H9 (cell line): ENCODE data around the gene SPATA16. TPM values are rescaled to one million over a fixed set of nuclear protein-coding genes. Genes with fewer than 3 reads are reported as not detected.

Experiments
- DNase-seq: peaks from one replicate; pipeline ENCODE4 v3.0.0-alpha.2; 2017
- H2AFZ ChIP-seq: one replicate; pipeline ENCODE4 v1.6.1; 2013; ENCODE audit warnings: mild to moderate bottlenecking, low read length, control low read depth, moderate library complexity
- H2AK5ac ChIP-seq: 2 replicates; pipeline ENCODE4 v1.6.1; 2013; ENCODE audit warnings: low read length, control low read depth, mixed read lengths; ENCODE audit not compliant: insufficient read length
- H2BK120ac ChIP-seq: one replicate; pipeline ENCODE4 v1.6.1; 2013; ENCODE audit warnings: low read depth, mild to moderate bottlenecking, low read length, control low read depth, inconsistent platforms; ENCODE audit not compliant: poor library complexity, severe bottlenecking
- H2BK12ac ChIP-seq: 2 replicates; pipeline ENCODE4 v1.6.1; 2013; ENCODE audit warnings: low read length, control low read depth, mixed read lengths, low read depth; ENCODE audit not compliant: insufficient read length
- H2BK15ac ChIP-seq: 2 replicates; pipeline ENCODE4 v1.6.1; 2013; ENCODE audit warnings: low read depth, low read length, control low read depth
- H2BK20ac ChIP-seq: one replicate; pipeline ENCODE4 v1.6.1; 2013; ENCODE audit warnings: low read depth, mild to moderate bottlenecking, low read length, control low read depth, inconsistent platforms; ENCODE audit not compliant: poor library complexity, severe bottlenecking
- H2BK5ac ChIP-seq: 2 replicates; pipeline ENCODE4 v1.6.1; 2013; ENCODE audit warnings: low read length, control low read depth, mixed read lengths; ENCODE audit not compliant: insufficient read length
- H3K14ac ChIP-seq: 2 replicates; pipeline ENCODE4 v1.6.1; 2013; ENCODE audit warnings: low read length, control low read depth; ENCODE audit not compliant: insufficient read depth
- H3K18ac ChIP-seq: 2 replicates; pipeline ENCODE4 v1.6.1; 2013; ENCODE audit warnings: low read depth, mild to moderate bottlenecking, mixed read lengths, low read length, control low read depth; ENCODE audit not compliant: insufficient read length
- H3K23ac ChIP-seq: 2 replicates; pipeline ENCODE4 v1.6.1; 2013; ENCODE audit warnings: low read length, control low read depth, mixed read lengths, low read depth; ENCODE audit not compliant: insufficient read length
- H3K23me2 ChIP-seq: 2 replicates; pipeline ENCODE4 v1.6.1; 2013; ENCODE audit warnings: low read depth, mild to moderate bottlenecking, mixed read lengths, low read length, control low read depth; ENCODE audit not compliant: insufficient read length, poor library complexity, severe bottlenecking
- H3K27ac ChIP-seq: 2 replicates; pipeline ENCODE4 v1.5.1; 2013; ENCODE audit warnings: low read length, control low read depth, mixed read lengths, low read depth; ENCODE audit not compliant: insufficient read length
- H3K27me3 ChIP-seq: 2 replicates; pipeline ENCODE4 v1.6.1; 2013; ENCODE audit warnings: low read length, control low read depth, inconsistent platforms; ENCODE audit not compliant: insufficient read depth
- H3K4ac ChIP-seq: 2 replicates; pipeline ENCODE4 v1.6.1; 2013; ENCODE audit warnings: low read depth, mild to moderate bottlenecking, control low read depth, inconsistent platforms, low read length, moderate library complexity
- H3K4me1 ChIP-seq: 2 replicates; pipeline ENCODE4 v1.6.1; 2013; ENCODE audit warnings: low read length, control low read depth, inconsistent platforms; ENCODE audit not compliant: insufficient read depth
- H3K4me2 ChIP-seq: 2 replicates; pipeline ENCODE4 v1.6.1; 2013; ENCODE audit warnings: low read length, control low read depth, mixed read lengths; ENCODE audit not compliant: insufficient read length, insufficient read depth
- H3K56ac ChIP-seq: 2 replicates; pipeline ENCODE4 v1.6.1; 2013; ENCODE audit warnings: low read depth, mild to moderate bottlenecking, mixed read lengths, low read length, control low read depth; ENCODE audit not compliant: insufficient read length
- H3K79me1 ChIP-seq: 2 replicates; pipeline ENCODE4 v1.6.1; 2013; ENCODE audit warnings: low read depth, mild to moderate bottlenecking, moderate library complexity, low read length, control low read depth, inconsistent platforms; ENCODE audit not compliant: insufficient read depth, poor library complexity, severe bottlenecking
- H3K79me2 ChIP-seq: 2 replicates; pipeline ENCODE4 v1.6.1; 2013; ENCODE audit warnings: low read length, control low read depth, inconsistent platforms; ENCODE audit not compliant: insufficient read depth
- H3K9ac ChIP-seq: 2 replicates; pipeline ENCODE4 v1.6.1; 2013; ENCODE audit warnings: low read length, control low read depth, mixed read lengths; ENCODE audit not compliant: insufficient read length; ENCODE audit errors: extremely low read depth
- H3K9me3 ChIP-seq: one replicate; pipeline ENCODE4 v1.6.1; 2013; ENCODE audit warnings: low read depth, low read length, inconsistent platforms; ENCODE audit not compliant: control insufficient read depth
- H3T11ph ChIP-seq: one replicate; pipeline ENCODE4 v1.6.1; 2013; ENCODE audit warnings: mild to moderate bottlenecking, low read length, control low read depth, inconsistent platforms
- H4K20me1 ChIP-seq: one replicate; pipeline ENCODE4 v1.6.1; 2013; ENCODE audit not compliant: control insufficient read depth, insufficient read length, insufficient read depth
- H4K5ac ChIP-seq: 2 replicates; pipeline ENCODE4 v1.6.1; 2013; ENCODE audit warnings: low read depth, mild to moderate bottlenecking, mixed read lengths, low read length, control low read depth; ENCODE audit not compliant: insufficient read length
- H4K8ac ChIP-seq: replicated peaks from 2 replicates; pipeline ENCODE4 v1.6.1; 2013; ENCODE audit warnings: low read length, control low read depth, mixed read lengths, low read depth; ENCODE audit not compliant: insufficient read length
- H4K91ac ChIP-seq: 2 replicates; pipeline ENCODE4 v1.6.1; 2013; ENCODE audit warnings: low read depth, mild to moderate bottlenecking, moderate library complexity, mixed read lengths, low read length, control low read depth; ENCODE audit not compliant: insufficient read length
- H3K27ac Mint-ChIP-seq, 3 experiments: 2 replicates in 2 of 3; 3 replicates in 1 of 3; pipeline ENCODE4 v1.8.0; 2020 to 2021; ENCODE audit warnings: mixed read lengths in 3 of 3, mild to moderate bottlenecking in 1 of 3, moderate library complexity in 1 of 3
- H3K27me3 Mint-ChIP-seq: 2 replicates; pipeline ENCODE4 v1.8.0; 2021; ENCODE audit warnings: low read depth, mild to moderate bottlenecking, moderate library complexity, mixed read lengths
- H3K36me3 Mint-ChIP-seq, 3 experiments: 2 replicates in 2 of 3; 3 replicates in 1 of 3; pipeline ENCODE4 v1.8.0; 2020 to 2021; ENCODE audit warnings: low read depth in 3 of 3, mixed read lengths in 3 of 3; ENCODE audit not compliant: insufficient read depth in 1 of 3
- H3K4me1 Mint-ChIP-seq, 2 experiments: 2 replicates each; pipeline ENCODE4 v1.8.0; 2020; ENCODE audit warnings: mixed read lengths in 2 of 2
- H3K4me3 Mint-ChIP-seq, 2 experiments: 2 replicates in 1 of 2; 3 replicates in 1 of 2; pipeline ENCODE4 v1.8.0; 2020 to 2021; ENCODE audit warnings: mild to moderate bottlenecking in 2 of 2, mixed read lengths in 2 of 2, moderate library complexity in 1 of 2
- H3K9me3 Mint-ChIP-seq, 2 experiments: 2 replicates in 1 of 2; 3 replicates in 1 of 2; pipeline ENCODE4 v1.8.0; 2020; ENCODE audit warnings: mild to moderate bottlenecking in 2 of 2, mixed read lengths in 2 of 2, moderate library complexity in 1 of 2
- CTCF ChIP-seq: fragments of 200-600 bp; sonication (generic); conservative IDR thresholded peaks from 3 replicates; pipeline ENCODE4 v1.8.0; 2021; ENCODE audit warnings: antibody characterized with exemption, mild to moderate bottlenecking
- WGBS: extraction: QIAGEN DNeasy Blood & Tissue Kit; methylation state at CpG from one replicate; pipeline ENCODE4 v1.1.7; 2013; ENCODE audit warnings: missing lambda C conversion rate, low lambda C conversion rate, mixed read lengths; ENCODE audit not compliant: insufficient read length; ENCODE audit errors: extremely low coverage; 5-methylcytosine and 5-hydroxymethylcytosine counted together
- total RNA-seq: library from RNA; stranded (reverse); gene quantifications from 2 replicates; pipeline ENCODE4 v1.2.1, GENCODE V29; 2021

The SPATA16 gene
- total RNA-seq, 1 experiment from 2014 or later, result not detected

GRCh38 chr3:173128633-173129032 is 12.4 kb downstream of the SPATA16 start:
- Histone ChIP-seq H3T11ph (no peak overlapping the region), H2AFZ (no peak overlapping the region), H3K79me2 (no peaks in the 10 kb centered on the region), H4K8ac (no peak overlapping the region), H2BK12ac (no peak overlapping the region), H3K4ac (no peak overlapping the region), H3K27ac (no peak overlapping the region), H3K18ac (no peak overlapping the region), H3K23ac (no peak overlapping the region), H3K9me3 (no peaks in the 10 kb centered on the region), H3K27me3 (no peaks in the 10 kb centered on the region), H2BK15ac (no peak overlapping the region), H2BK5ac (no peak overlapping the region), H2AK5ac (no peak overlapping the region), H3K56ac (no peak overlapping the region), H3K9ac (no peak overlapping the region), H4K20me1 (no peaks in the 10 kb centered on the region), H3K79me1 (no peaks in the 10 kb centered on the region), H3K4me1 (peaks cover 2% of the 10 kb centered on the region; the same call in 1 of the 2 replicates), H3K14ac (no peak overlapping the region), H2BK20ac (no peak overlapping the region), H3K4me2 (no peak overlapping the region), H4K91ac (no peak overlapping the region), H3K23me2 (no peaks in the 10 kb centered on the region), H2BK120ac (no peak overlapping the region), H4K5ac (no peak overlapping the region)
- TF ChIP-seq CTCF, result no peak
- Mint-ChIP-seq H3K27me3 (no peaks in the 10 kb centered on the region), H3K9me3 (no peaks in the 10 kb centered on the region; a peak in 1 of 5 replicates), H3K36me3 (peaks cover 3 to 10% (median 6%) of the 10 kb centered on the region in 3 experiments; a peak in 6 of 7 replicates), H3K4me1 (peaks cover 14 to 16% of the 10 kb centered on the region in 2 experiments), H3K4me3 (no peak overlapping the region), H3K27ac (no peak overlapping the region)
- DNase-seq, result no peak
- WGBS, result no CpG with 5 or more reads among the region's 3 CpGs
